Liver (tissue), 3 donors: ENCODE data around the gene WRAP73.

ENCODE experiments used
- ATF3 ChIP-seq: IDR thresholded peaks from 2 replicates; pipeline ENCODE4 v1.6.1; 2016; ENCODE audit warnings: antibody characterized with exemption
- CTCF ChIP-seq: fragments of 150-350 bp; IDR thresholded peaks from 2 replicates; pipeline ENCODE4 v1.5.1; 2017; ENCODE audit warnings: improper control_type of control experiment, low read depth, low read length; ENCODE audit not compliant: missing input control
- EGR1 ChIP-seq, 2 donors: IDR thresholded peaks; 2 replicates each; pipeline ENCODE4 v1.6.1; 2016 to 2018; ENCODE audit warnings: antibody characterized with exemption in 2 of 2, low read depth in 2 of 2
- HNF4A ChIP-seq, 2 donors: conservative IDR thresholded peaks; 2 replicates each; pipeline ENCODE4 v1.6.1; 2016; ENCODE audit warnings: antibody characterized with exemption in 2 of 2, mild to moderate bottlenecking in 2 of 2
- MAX ChIP-seq: IDR thresholded peaks from 2 replicates; pipeline ENCODE4 v1.6.1; 2016; ENCODE audit warnings: antibody characterized with exemption
- RAD21 ChIP-seq, 2 donors: IDR thresholded peaks; 2 replicates each; pipeline ENCODE4 v1.6.1; 2016; ENCODE audit warnings: antibody characterized with exemption in 2 of 2, mild to moderate bottlenecking in 2 of 2
- REST ChIP-seq: IDR thresholded peaks from 2 replicates; pipeline ENCODE4 v1.6.1; 2016; ENCODE audit warnings: antibody characterized with exemption, mild to moderate bottlenecking
- RXRA ChIP-seq, 2 donors: IDR thresholded peaks; 2 replicates each; pipeline ENCODE4 v1.6.1; 2017 to 2018; ENCODE audit warnings: antibody characterized with exemption in 2 of 2, mild to moderate bottlenecking in 1 of 2
- SP1 ChIP-seq: IDR thresholded peaks from 2 replicates; pipeline ENCODE4 v1.6.1; 2018; ENCODE audit warnings: antibody characterized with exemption, mild to moderate bottlenecking
- TAF1 ChIP-seq: conservative IDR thresholded peaks from 2 replicates; pipeline ENCODE4 v1.6.1; 2016; ENCODE audit warnings: antibody characterized with exemption, mild to moderate bottlenecking
- ZBTB33 ChIP-seq: IDR thresholded peaks from 2 replicates; pipeline ENCODE4 v1.6.1; 2016; ENCODE audit warnings: antibody characterized with exemption
- donor health status: healthy.
- donor health status: healthy.

GRCh38 chr1:3671371-3672180 is 21.7 kb upstream of the WRAP73 start:
- TF ChIP-seq REST (no peak), CTCF (no peak), TAF1 (no peak), ZBTB33 (no peak), SP1 (no peak), RAD21 (IDR thresholded peaks at IDR 0.05) (no peak), MAX (no peak), RXRA (IDR thresholded peaks at IDR 0.05) (no peak), ATF3 (no peak), HNF4A (conservative IDR thresholded peaks at IDR 0.05) (no peak), EGR1 (IDR thresholded peaks at IDR 0.05; ENCODE audit: low read depth in 2 of 2) (no peak)
